Body of pancreas (tissue), 4 donors: ENCODE measurements around the gene SUGCT. TPM values are rescaled to one million over a fixed set of nuclear protein-coding genes. Genes with fewer than 3 reads are reported as not detected.
"Not testable (repeated sequence)": the region's sequence is repeated elsewhere in the genome, so short reads cannot be mapped to it uniquely, and the experiment has no call there.

ENCODE experiments used
- ATAC-seq: fragments of 150-250 bp; one replicate; pipeline ENCODE4 v1.9.1; 2016
- DNase-seq, 4 donors: peaks; one replicate each; pipeline ENCODE4 v3.0.0-alpha.2; 2019
- H3K27ac ChIP-seq, 4 donors: fragments of 200-600 bp; sonication (generic); 1 replicate in 3 of 4; 2 replicates in 1 of 4; pipeline versions ENCODE4 v1.5.1 to v1.6.1; 2016 to 2019; ENCODE audit warnings: mild to moderate bottlenecking in 1 of 4, mixed read lengths in 1 of 4, moderate library complexity in 1 of 4
- H3K27me3 ChIP-seq, 2 donors: fragments of 200-600 bp; sonication (generic); one replicate each; pipeline ENCODE4 v1.6.0; 2016; ENCODE audit warnings: mild to moderate bottlenecking in 1 of 2
- H3K36me3 ChIP-seq, 2 donors: fragments of 200-600 bp; sonication (generic); replicated peaks in 1 of 2; 2 replicates each; pipeline ENCODE4 v1.5.1; 2016; ENCODE audit warnings: low read depth in 2 of 2; ENCODE audit not compliant: insufficient read depth in 1 of 2
- H3K4me1 ChIP-seq: fragments of 200-600 bp; sonication (generic); one replicate; pipeline ENCODE4 v1.6.0; 2016
- H3K4me3 ChIP-seq, 2 donors: fragments of 200-600 bp; sonication (generic); 1 replicate in 1 of 2; 2 replicates in 1 of 2; pipeline ENCODE4 v1.5.1; 2016 to 2019
- H3K9me3 ChIP-seq, 3 donors: fragments of 200-600 bp; sonication (generic); 1 replicate in 2 of 3; 2 replicates in 1 of 3; pipeline ENCODE4 v1.5.1; 2016
- CTCF ChIP-seq, 7 experiments: fragments of 450-650 bp in 4 of 7; fragments of 200-600 bp in 3 of 7; sonication (generic) in 3 of 7; IDR thresholded peaks; one replicate each; pipeline ENCODE4 v1.5.1; 2016 to 2019; ENCODE audit warnings: antibody characterized with exemption in 7 of 7
- POLR2A ChIP-seq, 3 donors: fragments of 450-650 bp; IDR thresholded peaks; one replicate each; pipeline ENCODE4 v1.6.1; 2016; ENCODE audit warnings: antibody characterized with exemption in 3 of 3, mild to moderate bottlenecking in 2 of 3
- WGBS, 2 donors: methylation state at CpG; one replicate each; pipeline ENCODE4 v1.1.5; 2017; 5-methylcytosine and 5-hydroxymethylcytosine counted together
- intact Hi-C: fragments of 100-400 bp; cut with DNase I; formaldehyde crosslinking; loops from one replicate; pipeline ENCODE4 v1.15.1; 2023
- total RNA-seq, 2 donors: library from RNA; depleted of rRNA; stranded (reverse); fragments of >200 nt; gene quantifications; one replicate each; pipeline ENCODE4 v1.1.0, GENCODE V29; 2016

SUGCT gene
- total RNA-seq, 2 donors from 2014 or later = 0.78 to 1.3 TPM

- intact Hi-C loops = no loop called here
- H3K9me3 ChIP-seq = no peaks in the 10 kb centered on the region
- H3K36me3 ChIP-seq = no peaks in the 10 kb centered on the region
- TF ChIP-seq CTCF (IDR thresholded peaks at IDR 0.05) = no peak
- no peak for TF ChIP-seq POLR2A (IDR thresholded peaks at IDR 0.05)
- WGBS, 2 donors = 89 to 92% methylated on average over 7 of the region's 7 CpGs
- no peak overlapping the region for H3K27ac ChIP-seq
- H3K4me3 ChIP-seq = no peak overlapping the region
- ATAC-seq (no peak), DNase-seq (no peak)
- H3K27me3 ChIP-seq = no peaks in the 10 kb centered on the region
- H3K4me1 ChIP-seq = no peaks in the 10 kb centered on the region
Observed at GRCh38 chr7:40204581-40204980, 69.8 kb downstream of the SUGCT start.

GRCh38 chr7:40205992-40206391 lies 71.2 kb downstream of the SUGCT start:
- WGBS, 2 donors = 77 to 96% methylated on average over 2 of the region's 2 CpGs
- intact Hi-C loops = no loop called here
- H3K27ac ChIP-seq = no peak overlapping the region
- H3K9me3 ChIP-seq = no peaks in the 10 kb centered on the region
- no peak for ATAC-seq
- H3K36me3 ChIP-seq = no peaks in the 10 kb centered on the region
- H3K4me1 ChIP-seq = no peaks in the 10 kb centered on the region
- TF ChIP-seq CTCF (IDR thresholded peaks at IDR 0.05) (no peak), POLR2A (IDR thresholded peaks at IDR 0.05) (no peak)
- no peaks in the 10 kb centered on the region for H3K27me3 ChIP-seq
- DNase-seq = no peak
- no peak overlapping the region for H3K4me3 ChIP-seq

GRCh38 chr7:40211276-40212003 lies 76.6 kb downstream of the SUGCT start:
- Histone ChIP-seq H3K27ac (no peak overlapping the region), H3K4me1 (no peaks in the 10 kb centered on the region), H3K9me3 (no peaks in the 10 kb centered on the region), H3K36me3 (no peaks in the 10 kb centered on the region), H3K4me3 (no peak overlapping the region), H3K27me3 (no peaks in the 10 kb centered on the region)
- 83 to 85% methylated on average over 4 to 5 of the region's 5 CpGs for WGBS, 2 donors
- intact Hi-C loops = no loop called here
- ATAC-seq = no peak
- TF ChIP-seq CTCF (IDR thresholded peaks at IDR 0.05) (no peak), POLR2A (IDR thresholded peaks at IDR 0.05) (no peak)
- no peak for DNase-seq

- Histone ChIP-seq H3K27ac (no peak overlapping the region), H3K4me3 (no peak overlapping the region), H3K9me3 (no peaks in the 10 kb centered on the region), H3K27me3 (no peaks in the 10 kb centered on the region), H3K4me1 (no peaks in the 10 kb centered on the region), H3K36me3 (no peaks in the 10 kb centered on the region)
- DNase-seq (no peak), ATAC-seq (no peak)
- no peak for TF ChIP-seq CTCF (IDR thresholded peaks at IDR 0.05)
- no peak for TF ChIP-seq POLR2A (IDR thresholded peaks at IDR 0.05)
- 64 to 72% methylated on average over 2 of the region's 2 CpGs for WGBS, 2 donors
- intact Hi-C loops = no loop called here
Observed at GRCh38 chr7:40213291-40213690, 78.5 kb downstream of the SUGCT start.

GRCh38 chr7:40213856-40214255 lies 79.1 kb downstream of the SUGCT start:
- Histone ChIP-seq H3K9me3 (no peaks in the 10 kb centered on the region), H3K36me3 (no peaks in the 10 kb centered on the region), H3K4me3 (no peak overlapping the region), H3K27me3 (no peaks in the 10 kb centered on the region), H3K4me1 (no peaks in the 10 kb centered on the region), H3K27ac (no peak overlapping the region)
- WGBS, 2 donors = 87 to 89% methylated on average over 3 of the region's 3 CpGs
- ATAC-seq (no peak), DNase-seq (no peak)
- intact Hi-C loops = no loop called here
- TF ChIP-seq CTCF (IDR thresholded peaks at IDR 0.05) (no peak), POLR2A (IDR thresholded peaks at IDR 0.05) (no peak)

GRCh38 chr7:40218612-40219011 lies 83.8 kb downstream of the SUGCT start:
- intact Hi-C loops, DNase-seq, ATAC-seq: not testable (repeated sequence)

More at GRCh38 chr7:40218612-40219011, 83.8 kb downstream of the SUGCT start:
- 94% methylated on average over 7 of the region's 7 CpGs for WGBS, 2 donors
- not testable (repeated sequence) for H3K27me3 ChIP-seq, H3K4me3 ChIP-seq, H3K27ac ChIP-seq, H3K9me3 ChIP-seq, H3K36me3 ChIP-seq, H3K4me1 ChIP-seq
